ENCODE results near the gene FZD4.

DNA sequence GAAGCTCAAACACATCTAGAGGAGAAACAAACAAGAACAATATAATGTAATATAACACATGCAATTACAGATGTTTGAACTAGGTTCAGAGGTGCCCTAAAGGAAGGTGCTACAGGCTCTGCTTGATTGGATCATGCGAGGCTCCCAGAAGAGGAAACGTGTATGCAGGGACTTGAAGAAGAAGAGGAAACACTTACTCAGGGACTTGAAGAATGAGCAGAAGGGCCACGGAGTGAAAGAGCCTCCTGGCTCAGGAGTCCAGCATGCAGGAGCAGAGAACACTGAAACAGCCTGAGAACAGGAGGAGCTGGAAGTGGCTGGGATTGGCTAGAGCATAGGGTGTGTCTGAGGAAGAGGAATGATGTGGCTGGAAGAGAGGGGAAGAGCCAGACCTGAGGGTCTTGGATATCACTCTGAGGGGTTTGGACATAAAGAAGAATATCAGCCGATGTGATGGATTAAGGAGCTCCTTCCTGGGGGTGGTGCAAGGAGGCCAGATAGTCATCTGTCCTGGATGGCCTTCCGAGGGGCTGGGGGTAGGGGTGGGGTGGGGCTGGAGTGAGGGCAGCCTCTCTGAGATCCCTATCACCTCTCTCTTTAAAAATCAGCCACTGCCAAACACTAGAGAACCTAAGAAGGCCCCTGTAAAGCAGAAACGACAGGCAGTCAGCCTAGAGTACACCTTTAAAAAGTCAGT is 16.8 kb downstream of the FZD4 start:
- TF ChIP-seq, protein P1, sequence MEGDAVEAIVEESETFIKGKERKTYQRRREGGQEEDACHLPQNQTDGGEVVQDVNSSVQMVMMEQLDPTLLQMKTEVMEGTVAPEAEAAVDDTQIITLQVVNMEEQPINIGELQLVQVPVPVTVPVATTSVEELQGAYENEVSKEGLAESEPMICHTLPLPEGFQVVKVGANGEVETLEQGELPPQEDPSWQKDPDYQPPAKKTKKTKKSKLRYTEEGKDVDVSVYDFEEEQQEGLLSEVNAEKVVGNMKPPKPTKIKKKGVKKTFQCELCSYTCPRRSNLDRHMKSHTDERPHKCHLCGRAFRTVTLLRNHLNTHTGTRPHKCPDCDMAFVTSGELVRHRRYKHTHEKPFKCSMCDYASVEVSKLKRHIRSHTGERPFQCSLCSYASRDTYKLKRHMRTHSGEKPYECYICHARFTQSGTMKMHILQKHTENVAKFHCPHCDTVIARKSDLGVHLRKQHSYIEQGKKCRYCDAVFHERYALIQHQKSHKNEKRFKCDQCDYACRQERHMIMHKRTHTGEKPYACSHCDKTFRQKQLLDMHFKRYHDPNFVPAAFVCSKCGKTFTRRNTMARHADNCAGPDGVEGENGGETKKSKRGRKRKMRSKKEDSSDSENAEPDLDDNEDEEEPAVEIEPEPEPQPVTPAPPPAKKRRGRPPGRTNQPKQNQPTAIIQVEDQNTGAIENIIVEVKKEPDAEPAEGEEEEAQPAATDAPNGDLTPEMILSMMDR (IDR thresholded peaks at IDR 0.05; ENCODE audit: low read length) = no peak
- TF ChIP-seq EZH2 (optimal IDR thresholded peaks at IDR 0.05; ENCODE audit: low read depth, low read length) = no peak
- TF ChIP-seq EZH2phosphoT487 (IDR thresholded peaks at IDR 0.05; ENCODE audit: low read length) = no peak

Measured in MM.1S (cell line).